Neuronal stem cell (in vitro differentiated cells): ENCODE measurements around the gene ASTL.

Source experiments
- DNase-seq: peaks from one replicate; pipeline ENCODE4 v3.0.0-alpha.2; 2013; ENCODE audit warnings: low spot score
- H2AFZ ChIP-seq: one replicate; pipeline ENCODE4 v1.6.1; 2013; ENCODE audit warnings: mild to moderate bottlenecking, low read length, inconsistent platforms
- H2AK5ac ChIP-seq: 2 replicates; pipeline ENCODE4 v1.6.1; 2013; ENCODE audit warnings: low read depth, mild to moderate bottlenecking, inconsistent platforms, low read length, moderate library complexity, mixed read lengths
- H2BK120ac ChIP-seq: 2 replicates; pipeline ENCODE4 v1.6.1; 2013; ENCODE audit warnings: low read depth, mild to moderate bottlenecking, inconsistent platforms, low read length, moderate library complexity, mixed read lengths
- H2BK12ac ChIP-seq: one replicate; pipeline ENCODE4 v1.6.1; 2013; ENCODE audit warnings: low read length, inconsistent platforms
- H2BK15ac ChIP-seq: 2 replicates; pipeline ENCODE4 v1.6.1; 2013; ENCODE audit warnings: mild to moderate bottlenecking, low read length, inconsistent platforms, mixed read lengths
- H2BK5ac ChIP-seq: one replicate; pipeline ENCODE4 v1.6.1; 2013; ENCODE audit warnings: inconsistent platforms, mild to moderate bottlenecking, low read length, moderate library complexity
- H3K14ac ChIP-seq: one replicate; pipeline ENCODE4 v1.6.1; 2013; ENCODE audit warnings: low read length, inconsistent platforms
- H3K18ac ChIP-seq: 2 replicates; pipeline ENCODE4 v1.6.1; 2013; ENCODE audit warnings: low read length, inconsistent platforms
- H3K23ac ChIP-seq: 2 replicates; pipeline ENCODE4 v1.6.1; 2013; ENCODE audit warnings: low read depth, mild to moderate bottlenecking, mixed read lengths, low read length, inconsistent platforms; ENCODE audit not compliant: poor library complexity
- H3K27ac ChIP-seq: replicated peaks from 3 replicates; pipeline ENCODE4 v1.5.1; 2013; ENCODE audit warnings: low read length, inconsistent platforms
- H3K27me3 ChIP-seq, 3 experiments: 2 replicates each; pipeline ENCODE4 v1.6.1; 2013; ENCODE audit warnings: low read length in 3 of 3, mild to moderate bottlenecking in 2 of 3, inconsistent platforms in 1 of 3, low read depth in 1 of 3, mixed read lengths in 1 of 3, moderate library complexity in 1 of 3; ENCODE audit not compliant: control insufficient read depth in 3 of 3, insufficient read depth in 3 of 3
- H3K36me3 ChIP-seq, 2 donors: replicated peaks in 1 of 2; 2 replicates each; pipeline ENCODE4 v1.6.1; 2013; ENCODE audit warnings: low read length in 2 of 2; ENCODE audit not compliant: control insufficient read depth in 2 of 2, insufficient read depth in 2 of 2
- H3K4ac ChIP-seq: 2 replicates; pipeline ENCODE4 v1.6.1; 2013; ENCODE audit warnings: inconsistent platforms, mild to moderate bottlenecking, low read length, moderate library complexity
- H3K4me1 ChIP-seq, 2 donors: 1 replicate in 1 of 2; 2 replicates in 1 of 2; pipeline ENCODE4 v1.6.1; 2013; ENCODE audit warnings: low read length in 2 of 2, low read depth in 1 of 2; ENCODE audit not compliant: control insufficient read depth in 2 of 2, insufficient read depth in 1 of 2
- H3K4me2 ChIP-seq: one replicate; pipeline ENCODE4 v1.6.1; 2013; ENCODE audit warnings: mild to moderate bottlenecking, low read length, inconsistent platforms; ENCODE audit not compliant: insufficient read depth, poor library complexity, severe bottlenecking
- H3K4me3 ChIP-seq, 2 donors: 2 replicates each; pipeline ENCODE4 v1.5.1; 2013; ENCODE audit warnings: low read length in 2 of 2, mild to moderate bottlenecking in 2 of 2, inconsistent platforms in 1 of 2, moderate library complexity in 1 of 2
- H3K79me1 ChIP-seq: one replicate; pipeline ENCODE4 v1.6.1; 2013; ENCODE audit warnings: low read depth, mild to moderate bottlenecking, inconsistent platforms, low read length, moderate library complexity
- H3K9ac ChIP-seq: one replicate; pipeline ENCODE4 v1.6.1; 2013; ENCODE audit warnings: mild to moderate bottlenecking, low read depth, low read length, inconsistent platforms; ENCODE audit not compliant: poor library complexity
- H3K9me3 ChIP-seq, 2 donors: replicated peaks in 1 of 2; 2 replicates each; pipeline versions ENCODE3 to v1.6.1; 2013; ENCODE audit warnings: low read length in 2 of 2, mild to moderate bottlenecking in 2 of 2, inconsistent platforms in 1 of 2, low read depth in 1 of 2, mixed read lengths in 1 of 2, moderate library complexity in 1 of 2; ENCODE audit not compliant: control insufficient read depth in 2 of 2, insufficient read depth in 1 of 2
- H4K8ac ChIP-seq: one replicate; pipeline ENCODE4 v1.6.1; 2013; ENCODE audit warnings: low read depth, mild to moderate bottlenecking, inconsistent platforms, low read length, moderate library complexity
- H4K91ac ChIP-seq: one replicate; pipeline ENCODE4 v1.6.1; 2013; ENCODE audit warnings: low read length, low read depth, mild to moderate bottlenecking, inconsistent platforms; ENCODE audit not compliant: poor library complexity
- WGBS, 2 donors: extraction: QIAGEN DNeasy Blood & Tissue Kit; methylation state at CpG; one replicate each; pipeline ENCODE4 v1.1.7; 2013; ENCODE audit warnings: missing lambda C conversion rate in 2 of 2, mixed read lengths in 1 of 2; ENCODE audit not compliant: insufficient read length in 2 of 2, insufficient replicate concordance in 1 of 2; ENCODE audit errors: extremely low coverage in 2 of 2; 5-methylcytosine and 5-hydroxymethylcytosine counted together

The ASTL gene

DNA sequence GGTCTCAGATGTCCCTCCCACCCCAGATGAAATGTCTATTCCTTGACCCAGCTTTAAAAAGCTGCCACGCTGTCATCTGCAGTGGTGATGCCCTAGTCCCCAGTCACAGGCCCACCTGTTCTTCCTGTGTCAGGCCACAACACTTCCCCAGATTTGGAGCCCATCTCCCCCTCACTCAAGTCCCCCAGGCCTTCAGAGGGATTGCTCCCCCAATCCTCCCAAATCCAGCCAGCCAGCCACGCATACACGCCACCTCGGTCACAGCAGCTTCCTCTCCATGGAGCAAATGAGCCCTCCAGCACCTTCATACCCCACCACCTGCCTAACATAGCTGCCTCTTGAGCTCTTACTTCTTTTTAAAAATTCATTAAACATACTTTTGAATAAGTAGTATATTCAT is 7.8 kb downstream of the ASTL start:
- no peak overlapping the region for H2AFZ ChIP-seq
- peak overlapping the region; percentile 34 for H3K23ac ChIP-seq
- peaks cover 0 to 58% (median 2%) of the 10 kb centered on the region in 3 experiments for H3K27me3 ChIP-seq
- no peak overlapping the region for H4K8ac ChIP-seq
- no peak overlapping the region for H2BK5ac ChIP-seq
- no peak for DNase-seq
- H3K27ac ChIP-seq: no peak overlapping the region
- H3K79me1 ChIP-seq: no peaks in the 10 kb centered on the region
- no peak overlapping the region for H3K4me2 ChIP-seq
- H3K4me1 ChIP-seq: no peaks in the 10 kb centered on the region
- H3K9me3 ChIP-seq: peaks cover 0 to 2% of the 10 kb centered on the region in 2 donors
- H3K9ac ChIP-seq: no peak overlapping the region
- no CpG with 5 or more reads among the region's 4 CpGs for WGBS, 2 donors
- H2BK15ac ChIP-seq: no peak overlapping the region
- no peak overlapping the region for H3K4ac ChIP-seq
- H3K4me3 ChIP-seq: no peak overlapping the region
- no peak overlapping the region for H4K91ac ChIP-seq
- H2AK5ac ChIP-seq: no peak overlapping the region
- no peak overlapping the region for H3K14ac ChIP-seq
- no peak overlapping the region for H3K18ac ChIP-seq
- H2BK120ac ChIP-seq: no peak overlapping the region
- H2BK12ac ChIP-seq: no peak overlapping the region
- H3K36me3 ChIP-seq: no peaks in the 10 kb centered on the region

DNA sequence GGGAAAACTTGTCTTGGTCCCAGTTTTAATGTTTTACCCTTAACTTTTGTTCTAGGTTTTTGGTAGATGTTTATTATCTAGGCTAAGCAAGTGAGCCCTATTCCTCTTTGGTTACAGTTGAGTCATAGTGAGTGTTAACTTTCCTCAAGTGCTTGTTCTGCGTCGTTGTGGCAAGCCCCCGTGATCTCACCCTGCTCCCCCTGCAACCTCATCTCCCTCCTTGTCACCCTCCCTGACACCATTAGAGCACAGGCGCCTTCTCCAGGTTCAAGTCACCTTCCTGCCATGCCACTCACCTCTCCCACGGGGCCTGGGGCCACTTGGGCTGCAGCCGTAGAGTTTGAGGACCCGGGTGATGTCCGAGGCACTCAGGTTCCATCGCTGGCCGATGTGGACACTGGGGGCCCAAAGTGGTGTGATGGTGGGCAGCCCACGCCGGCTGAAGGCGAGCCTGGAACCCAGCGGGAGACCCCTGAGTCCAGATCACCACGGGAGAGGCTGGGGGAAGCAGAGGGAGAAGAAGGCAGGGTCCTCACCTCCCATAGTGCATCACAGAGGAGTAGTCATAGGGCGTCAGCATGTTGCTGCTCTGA is 8.7 kb downstream of the ASTL start:
- no peak overlapping the region for H3K9ac ChIP-seq
- no peak overlapping the region for H2BK12ac ChIP-seq
- no CpG with 5 or more reads among the region's 16 CpGs for WGBS, 2 donors
- no peak overlapping the region for H3K4me3 ChIP-seq
- no peak overlapping the region for H3K4ac ChIP-seq
- no peak overlapping the region for H2BK120ac ChIP-seq
- no peak overlapping the region for H3K4me2 ChIP-seq
- H3K36me3 ChIP-seq: no peaks in the 10 kb centered on the region
- no peak overlapping the region for H4K8ac ChIP-seq
- DNase-seq: no peak
- H2BK5ac ChIP-seq: no peak overlapping the region
- no peak overlapping the region for H3K23ac ChIP-seq
- H3K14ac ChIP-seq: no peak overlapping the region
- H3K27me3 ChIP-seq: peaks cover 0 to 56% (median 2%) of the 10 kb centered on the region in 3 experiments
- H3K4me1 ChIP-seq: no peaks in the 10 kb centered on the region
- no peak overlapping the region for H3K18ac ChIP-seq
- H3K27ac ChIP-seq: no peak overlapping the region
- no peak overlapping the region for H2AK5ac ChIP-seq
- H2AFZ ChIP-seq: no peak overlapping the region
- peak overlapping the region; percentile 27 for H2BK15ac ChIP-seq
- H4K91ac ChIP-seq: no peak overlapping the region
- H3K9me3 ChIP-seq: peaks cover 0 to 2% of the 10 kb centered on the region in 2 donors
- H3K79me1 ChIP-seq: no peaks in the 10 kb centered on the region

DNA sequence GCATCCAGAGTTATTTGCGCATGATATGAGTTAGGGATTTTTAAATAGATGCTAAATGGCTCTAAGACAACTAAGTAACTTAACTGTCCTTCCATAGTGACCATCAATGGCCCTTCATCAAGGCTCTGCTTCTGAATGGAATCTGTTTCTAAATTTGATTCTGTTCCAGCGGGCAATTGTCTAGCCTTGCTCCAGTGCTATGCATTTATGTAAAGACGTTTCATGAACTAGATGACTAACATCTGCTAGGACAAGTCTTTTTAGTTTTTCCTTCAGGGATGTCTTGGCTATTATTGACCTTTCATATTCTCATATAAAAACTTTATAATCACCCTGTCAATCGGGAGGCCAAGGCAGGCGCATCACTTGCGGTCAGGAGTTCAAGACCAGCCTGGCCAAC is 9.8 kb downstream of the ASTL start:
- Histone ChIP-seq H2BK5ac (no peak overlapping the region), H3K27me3 (peaks cover 0 to 54% (median 0%) of the 10 kb centered on the region in 3 experiments), H3K79me1 (no peaks in the 10 kb centered on the region), H2BK12ac (no peak overlapping the region), H2BK15ac (no peak overlapping the region), H2AK5ac (no peak overlapping the region), H3K9me3 (no peaks in the 10 kb centered on the region), H3K4me1 (no peaks in the 10 kb centered on the region), H3K23ac (no peak overlapping the region), H4K91ac (no peak overlapping the region), H3K4me3 (no peak overlapping the region), H3K4me2 (no peak overlapping the region), H3K27ac (no peak overlapping the region), H2BK120ac (no peak overlapping the region), H3K14ac (no peak overlapping the region), H3K4ac (no peak overlapping the region), H3K36me3 (no peaks in the 10 kb centered on the region), H3K9ac (no peak overlapping the region), H2AFZ (no peak overlapping the region), H3K18ac (no peak overlapping the region), H4K8ac (no peak overlapping the region)
- no CpG with 5 or more reads among the region's 6 CpGs for WGBS, 2 donors
- no peak for DNase-seq

DNA sequence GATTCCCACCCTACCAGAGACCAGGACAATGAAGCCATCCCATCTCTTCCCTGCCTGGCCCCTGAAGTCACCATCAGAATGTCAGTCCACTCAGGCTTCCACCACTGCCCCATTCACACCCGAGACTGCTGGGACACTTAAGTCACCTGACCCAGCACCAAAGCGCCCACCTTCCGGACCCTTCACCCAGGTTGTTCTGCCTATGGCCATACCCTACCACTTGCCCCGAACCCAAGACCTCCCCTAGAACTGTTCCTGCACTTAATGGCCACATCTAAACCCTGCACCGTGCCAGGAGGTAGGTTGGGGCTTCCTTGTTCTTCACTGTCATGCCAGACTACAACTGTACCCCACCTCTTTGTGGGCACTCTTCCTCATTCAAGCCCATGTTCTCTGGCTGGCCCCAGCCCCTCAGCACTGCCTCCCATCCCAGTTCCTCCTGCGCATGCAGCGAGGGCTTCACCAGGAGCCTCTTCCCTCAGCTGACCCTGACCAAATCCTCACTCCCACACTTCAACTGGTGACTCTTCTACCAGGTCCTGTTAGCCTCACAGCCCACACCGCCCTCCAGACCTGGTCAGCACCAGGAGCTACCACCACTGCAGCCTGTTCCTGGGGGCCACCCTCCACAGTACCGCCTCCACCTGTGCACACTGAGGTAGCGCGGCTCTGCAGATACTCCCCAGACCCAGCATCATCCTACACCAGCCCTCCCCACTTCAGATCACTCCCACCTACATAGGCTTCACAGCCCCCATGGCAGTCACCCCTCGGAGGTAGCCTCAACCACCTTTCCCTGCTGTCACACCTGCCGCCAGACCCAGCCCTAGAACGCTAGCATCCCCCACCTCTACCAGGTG is 13.7 kb downstream of the ASTL start:
- no peak overlapping the region for H3K4me2 ChIP-seq

More for the DNA sequence above, 13.7 kb downstream of the ASTL start:
- Histone ChIP-seq H3K9ac (no peak overlapping the region), H2BK120ac (no peak overlapping the region), H3K27ac (no peak overlapping the region), H2BK15ac (no peak overlapping the region), H4K8ac (peak overlapping the region; percentile 7), H3K36me3 (no peaks in the 10 kb centered on the region), H3K18ac (peak overlapping the region; percentile 53), H3K4me3 (no peak overlapping the region), H2BK5ac (peak overlapping the region; percentile 19), H2AFZ (no peak overlapping the region), H3K9me3 (no peaks in the 10 kb centered on the region), H3K79me1 (no peaks in the 10 kb centered on the region), H3K4ac (no peak overlapping the region), H3K14ac (peak overlapping the region; percentile 66), H3K23ac (peak overlapping the region; percentile 25), H2AK5ac (peak overlapping the region; percentile 54), H4K91ac (no peak overlapping the region), H3K4me1 (peaks cover 0 to 6% of the 10 kb centered on the region in 2 donors), H3K27me3 (peaks cover 0 to 56% (median 0%) of the 10 kb centered on the region in 3 experiments), H2BK12ac (no peak overlapping the region)
- no CpG with 5 or more reads among the region's 14 CpGs for WGBS, 2 donors
- no peak for DNase-seq
